HG03025 (cell line): ENCODE data around the gene IRAK2.
"Not testable (repeated sequence)": the region's sequence is repeated elsewhere in the genome, so short reads cannot be mapped to it uniquely, and the experiment has no call there.

Source experiments
- ATAC-seq: cut with Tn5 transposase; IDR thresholded peaks from one replicate; pipeline ENCODE4 v1.9.1; 2021; ENCODE audit warnings: mild to moderate bottlenecking, moderate library complexity; ENCODE audit not compliant: unreplicated experiment, low FRiP score

IRAK2 gene

GRCh38 chr3:10157031-10157430 is 7.7 kb upstream of the IRAK2 start:
- no peak for ATAC-seq

GRCh38 chr3:10158555-10158954 is 6.2 kb upstream of the IRAK2 start:
- ATAC-seq: not testable (repeated sequence)

- ATAC-seq: no peak
Observed at GRCh38 chr3:10160346-10160745, 4.4 kb upstream of the IRAK2 start.

DNA sequence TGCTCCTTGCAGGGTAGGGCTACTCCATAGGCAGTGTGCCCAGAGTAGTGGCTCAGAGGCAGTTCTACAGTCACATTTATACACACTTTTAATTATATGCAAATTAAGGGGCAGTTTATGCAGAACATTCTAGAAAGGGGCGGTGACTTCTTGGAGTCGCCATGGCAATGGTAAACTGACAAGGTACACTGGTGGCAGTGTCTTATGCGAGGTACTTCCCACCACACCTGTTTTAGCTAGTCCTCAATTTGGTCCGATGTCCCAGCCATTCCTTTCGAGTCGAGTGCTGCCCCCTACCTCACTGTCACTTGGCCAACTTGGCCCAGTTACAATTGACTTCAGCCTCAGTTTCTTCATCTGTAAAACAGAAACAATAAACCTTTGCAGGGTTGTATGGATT is 3.8 kb upstream of the IRAK2 start:
- ATAC-seq: no peak

DNA sequence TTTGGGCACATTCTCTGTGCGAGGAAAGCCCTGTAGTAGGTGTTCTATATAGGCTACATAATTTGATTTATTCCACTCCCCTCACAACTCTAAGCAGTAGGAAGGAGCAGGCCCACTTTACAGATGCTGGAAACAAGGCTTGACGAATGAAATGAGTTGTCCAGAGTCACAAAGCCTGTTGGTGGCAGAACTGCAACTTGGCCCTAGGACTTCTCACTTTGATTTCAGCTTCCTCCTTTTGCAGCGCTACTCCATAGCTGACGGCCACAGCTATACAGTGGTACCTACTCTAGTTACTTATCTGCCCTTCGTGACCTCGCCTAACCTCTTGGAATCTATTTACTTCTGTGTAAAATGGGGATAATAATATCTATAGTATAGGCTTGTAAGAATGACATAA is 2.5 kb upstream of the IRAK2 start:
- no peak for ATAC-seq

- ATAC-seq: not testable (repeated sequence)
Observed at GRCh38 chr3:10164201-10164545, 546 bp upstream of the IRAK2 start.

- ATAC-seq: no peak
Observed at GRCh38 chr3:10166213-10166604, 1.5 kb downstream of the IRAK2 start.

- ATAC-seq: no peak
Observed at GRCh38 chr3:10169000-10169496, 4.3 kb downstream of the IRAK2 start.

DNA sequence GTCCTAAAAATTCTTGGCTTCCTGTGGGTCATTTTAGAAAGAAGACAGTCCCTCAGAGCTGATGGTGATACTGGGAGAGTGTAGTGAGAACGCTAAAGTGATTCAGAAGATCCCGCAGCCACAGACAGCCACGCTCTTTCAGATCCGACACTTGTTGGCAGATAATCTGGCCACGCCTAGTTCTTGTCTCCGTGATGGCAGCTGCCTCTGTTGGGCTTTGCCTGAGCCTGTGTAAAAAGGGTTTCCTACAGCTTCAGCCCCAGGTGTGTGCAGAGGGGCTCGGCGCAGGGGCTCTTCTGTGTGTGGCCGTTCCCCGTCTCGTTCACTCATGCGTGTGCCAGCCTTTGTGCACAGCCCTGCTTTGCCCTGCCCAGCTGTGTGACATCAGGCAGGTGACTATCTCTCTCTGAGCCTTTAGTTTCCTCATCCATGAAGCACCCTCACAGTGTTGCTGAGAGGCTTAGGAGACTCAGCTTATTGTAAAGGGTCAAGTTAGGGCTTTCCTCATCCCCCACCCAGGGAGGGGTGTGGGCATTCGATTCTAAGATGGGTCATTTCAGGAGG is 6.3 kb downstream of the IRAK2 start:
- no peak for ATAC-seq

- ATAC-seq: no peak
Observed at GRCh38 chr3:10173095-10173925, 8.6 kb downstream of the IRAK2 start.

DNA sequence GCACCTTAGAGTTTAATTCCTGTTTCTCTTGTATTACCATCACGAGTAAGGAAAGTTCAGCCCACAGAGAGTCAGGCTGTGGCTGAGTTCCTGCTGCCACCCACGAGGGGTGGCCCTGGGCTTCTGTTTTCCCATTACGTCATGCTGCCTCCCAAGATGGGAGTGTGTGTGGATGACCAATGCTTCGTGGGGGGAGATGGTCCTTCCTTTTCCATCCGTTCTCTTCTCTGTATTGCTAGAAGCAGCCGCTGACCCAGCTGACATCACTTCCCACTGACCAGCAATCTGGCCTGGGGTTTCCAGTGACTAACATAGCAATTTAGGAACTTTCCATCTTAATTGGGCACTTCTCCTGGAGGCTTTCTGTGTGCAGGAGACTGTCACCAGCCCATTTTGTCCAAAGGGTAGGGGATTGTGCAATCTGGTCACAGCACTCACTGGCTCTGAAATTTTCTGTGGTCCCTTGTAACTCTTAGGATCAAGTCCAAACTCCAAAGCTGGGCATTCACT is 9.3 kb downstream of the IRAK2 start:
- ATAC-seq: no peak

GRCh38 chr3:10175334-10175733 is 10.6 kb downstream of the IRAK2 start:
- ATAC-seq: not testable (repeated sequence)

GRCh38 chr3:10176150-10176549 is 11.4 kb downstream of the IRAK2 start:
- ATAC-seq: not testable (repeated sequence)

DNA sequence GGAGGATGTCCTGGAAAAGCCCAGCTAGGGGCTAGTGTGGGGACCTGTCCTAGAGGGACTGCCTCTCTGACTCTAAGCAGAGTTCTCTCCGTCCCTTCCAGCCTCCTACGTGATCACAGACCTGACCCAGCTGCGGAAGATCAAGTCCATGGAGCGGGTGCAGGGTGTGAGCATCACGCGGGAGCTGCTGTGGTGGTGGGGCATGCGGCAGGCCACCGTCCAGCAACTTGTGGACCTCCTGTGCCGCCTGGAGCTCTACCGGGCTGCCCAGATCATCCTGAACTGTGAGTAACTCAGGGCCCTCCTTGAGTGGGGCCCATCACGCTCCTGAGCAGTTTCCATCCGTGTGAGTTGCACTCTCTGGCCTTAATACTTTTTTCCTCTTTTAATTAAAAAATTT is 13.0 kb downstream of the IRAK2 start:
- no peak for ATAC-seq

DNA sequence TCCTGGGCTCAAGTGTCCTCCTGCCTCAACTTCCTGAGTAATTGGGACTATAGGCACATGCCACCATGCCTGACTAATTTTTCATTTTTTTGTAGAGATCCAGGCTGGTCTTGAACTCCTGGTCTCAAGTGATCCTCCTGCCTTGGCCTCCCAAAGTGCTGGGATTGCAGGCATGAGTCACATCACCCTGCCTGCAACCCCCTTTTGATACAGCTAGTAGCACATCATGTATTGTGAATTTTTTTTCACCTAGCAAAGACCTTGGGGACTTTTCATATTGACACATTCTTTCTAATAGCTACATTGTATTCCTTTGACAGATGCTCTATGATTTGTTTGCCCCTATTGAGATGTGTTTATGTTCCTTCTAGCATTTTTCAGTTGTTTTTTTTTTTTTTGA is 14.2 kb downstream of the IRAK2 start:
- no peak for ATAC-seq

- ATAC-seq: no peak
Observed at GRCh38 chr3:10180289-10180688, 15.6 kb downstream of the IRAK2 start.

DNA sequence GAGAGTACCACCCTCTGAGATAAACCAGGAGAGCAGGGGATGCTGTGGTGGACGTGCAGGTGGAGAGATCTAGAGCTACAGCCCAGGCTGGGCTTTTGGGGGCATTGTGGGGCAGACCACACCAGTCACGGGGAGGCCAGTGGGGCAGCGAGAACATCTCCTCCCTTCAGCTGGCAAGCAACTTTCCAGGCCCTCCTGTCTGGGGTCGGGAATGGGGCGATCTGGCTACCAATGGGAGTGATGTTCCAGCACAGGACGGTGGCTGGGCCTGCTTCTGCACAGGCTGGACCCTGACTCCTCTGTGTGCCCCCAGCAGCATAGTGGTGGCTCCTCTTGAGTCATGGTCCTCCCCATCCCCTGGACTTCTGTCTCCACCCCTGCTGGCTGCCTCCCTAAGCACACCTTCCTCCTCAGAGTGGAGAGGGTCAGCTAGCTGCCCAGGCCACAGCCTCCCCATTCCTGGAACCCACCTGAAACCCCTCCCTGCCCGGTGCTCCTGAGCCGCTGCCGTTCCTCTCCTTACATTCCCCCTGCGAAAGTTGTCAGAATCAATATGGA is 16.1 kb downstream of the IRAK2 start:
- no peak for ATAC-seq

GRCh38 chr3:10182950-10183349 is 18.2 kb downstream of the IRAK2 start:
- ATAC-seq: no peak

DNA sequence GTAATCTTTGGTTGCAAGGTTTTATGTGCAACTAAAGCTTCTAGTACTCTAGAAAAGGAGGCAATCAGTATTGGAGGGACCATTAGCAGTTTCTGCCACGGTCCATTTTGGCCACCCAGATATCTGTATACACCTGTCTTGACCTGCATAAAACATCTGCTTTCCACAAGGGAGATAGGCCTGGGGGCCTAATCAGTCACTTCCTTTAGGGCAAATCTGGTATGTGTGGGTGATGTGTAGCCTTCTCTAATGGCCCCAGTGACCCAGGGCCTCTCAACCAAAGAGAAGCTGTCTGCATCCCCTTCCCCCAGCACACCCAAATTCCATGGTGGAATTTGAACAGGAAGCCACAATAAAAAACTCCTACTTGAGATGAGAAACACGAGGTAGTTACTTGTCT is 19.5 kb downstream of the IRAK2 start:
- ATAC-seq: no peak

GRCh38 chr3:10185804-10186762 is 21.4 kb downstream of the IRAK2 start:
- no peak for ATAC-seq
